Smooth muscle cell (in vitro differentiated cells): Measurements from ENCODE around the gene TBC1D2. TPM values are rescaled to one million over a fixed set of nuclear protein-coding genes. Genes with fewer than 3 reads are reported as not detected.
A peak's percentile ranks its signal among the peaks of the same experiment; 100 is the strongest.

Source experiments
- DNase-seq: peaks from one replicate; lab custom pipeline; 2025; ENCODE audit not compliant: unreplicated experiment; lab: John Stamatoyannopoulos, UW
- H2AFZ ChIP-seq: fragments of 200-600 bp; sonication (generic); 2 replicates; pipeline ENCODE4 v1.6.0; 2016; ENCODE audit warnings: antibody characterized with exemption, low read depth, mild to moderate bottlenecking
- H3F3A ChIP-seq: fragments of 200-600 bp; sonication (generic); 2 replicates; pipeline ENCODE4 v1.6.0; 2017; ENCODE audit warnings: antibody characterized with exemption, low read depth
- H3K27ac ChIP-seq: fragments of 200-600 bp; sonication (generic); 2 replicates; pipeline ENCODE4 v1.5.1; 2016; ENCODE audit warnings: low read depth, mild to moderate bottlenecking
- H3K27me3 ChIP-seq: fragments of 200-600 bp; sonication (generic); 2 replicates; pipeline ENCODE4 v1.6.1; 2016; ENCODE audit warnings: low read depth, mild to moderate bottlenecking
- H3K36me3 ChIP-seq: fragments of 200-600 bp; sonication (generic); 2 replicates; pipeline ENCODE4 v1.5.1; 2016; ENCODE audit warnings: low read depth
- H3K4me1 ChIP-seq: fragments of 200-600 bp; sonication (generic); 2 replicates; pipeline ENCODE4 v1.5.1; 2016; ENCODE audit warnings: low read depth
- H3K4me2 ChIP-seq: fragments of 200-600 bp; sonication (generic); 2 replicates; pipeline ENCODE4 v1.6.0; 2016; ENCODE audit warnings: mild to moderate bottlenecking
- H3K4me3 ChIP-seq: fragments of 200-600 bp; sonication (generic); 2 replicates; pipeline ENCODE4 v1.5.1; 2016; ENCODE audit warnings: mild to moderate bottlenecking
- H3K79me2 ChIP-seq: fragments of 200-600 bp; sonication (generic); 2 replicates; pipeline ENCODE4 v1.6.0; 2016; ENCODE audit warnings: low read depth, mild to moderate bottlenecking
- H3K9ac ChIP-seq: fragments of 200-600 bp; sonication (generic); 2 replicates; pipeline ENCODE4 v1.6.0; 2016; ENCODE audit warnings: low read depth
- H3K9me3 ChIP-seq: fragments of 200-600 bp; sonication (generic); replicated peaks from 2 replicates; pipeline ENCODE4 v1.5.1; 2016; ENCODE audit warnings: low read depth
- H4K20me1 ChIP-seq: fragments of 200-600 bp; sonication (generic); 2 replicates; pipeline ENCODE4 v1.6.0; 2016; ENCODE audit warnings: low read depth
- CTCF ChIP-seq: fragments of 200-600 bp; sonication (generic); IDR thresholded peaks from 2 replicates; pipeline ENCODE4 v1.5.1; 2017; ENCODE audit warnings: borderline replicate concordance, mild to moderate bottlenecking, antibody characterized with exemption; ENCODE audit not compliant: insufficient read depth, poor library complexity, severe bottlenecking
- WGBS: methylation state at CpG from one replicate; pipeline ENCODE4 v1.1.7; 2016; ENCODE audit warnings: low lambda C conversion rate; 5-methylcytosine and 5-hydroxymethylcytosine counted together
- polyA plus RNA-seq: library from polyadenylated mRNA; unstranded; fragments of >200 nt; fragmentation: Nextera tagmentation; extraction: Ambion mirVana; gene quantifications from 2 replicates; pipeline ENCODE4 v1.2.1, GENCODE V29; 2016
- total RNA-seq: library from RNA; depleted of rRNA; stranded (reverse); fragments of >200 nt; gene quantifications from 2 replicates; pipeline ENCODE4 v1.2.3, GENCODE V29; 2014

The TBC1D2 gene
- total and polyA plus RNA-seq, 2 experiments from 2014 or later: 7.7 to 8.6 TPM

- Histone ChIP-seq H3K9ac (peak overlapping the region; percentile 68), H3K9me3 (no peaks in the 10 kb centered on the region), H3K27me3 (no peaks in the 10 kb centered on the region), H3K4me3 (no peak overlapping the region), H3K36me3 (no peaks in the 10 kb centered on the region), H2AFZ (peak overlapping the region; percentile 15), H3F3A (no peaks in the 10 kb centered on the region), H3K27ac (peak overlapping the region; percentile 95), H4K20me1 (no peaks in the 10 kb centered on the region), H3K4me1 (peaks cover 6% of the 10 kb centered on the region), H3K4me2 (peak overlapping the region; percentile 69), H3K79me2 (peaks cover 4% of the 10 kb centered on the region)
- no peak for DNase-seq
- no peak for TF ChIP-seq CTCF
- 87% methylated on average over 8 of the region's 8 CpGs for WGBS
These were observed 7.4 kb downstream of the TBC1D2 start for GRCh38 chr9:98247831-98248657.

GRCh38 chr9:98242426-98242825, 13.0 kb downstream of the TBC1D2 start:
- H3K4me1 ChIP-seq: peaks cover 6% of the 10 kb centered on the region
- no peak overlapping the region for H3K27ac ChIP-seq
- no peaks in the 10 kb centered on the region for H3K9me3 ChIP-seq
- DNase-seq: no peak
- H4K20me1 ChIP-seq: no peaks in the 10 kb centered on the region
- WGBS: 92% methylated on average over 3 of the region's 3 CpGs
- H3F3A ChIP-seq: no peaks in the 10 kb centered on the region
- no peak overlapping the region for H3K4me3 ChIP-seq
- H3K79me2 ChIP-seq: no peaks in the 10 kb centered on the region
- H3K9ac ChIP-seq: no peak overlapping the region
- H3K4me2 ChIP-seq: no peak overlapping the region
- H2AFZ ChIP-seq: no peak overlapping the region
- no peaks in the 10 kb centered on the region for H3K36me3 ChIP-seq
- no peak for TF ChIP-seq CTCF
- no peaks in the 10 kb centered on the region for H3K27me3 ChIP-seq

GRCh38 chr9:98241357-98242300, 13.8 kb downstream of the TBC1D2 start:
- Histone ChIP-seq H3K9me3 (no peaks in the 10 kb centered on the region), H3K36me3 (no peaks in the 10 kb centered on the region), H4K20me1 (no peaks in the 10 kb centered on the region), H2AFZ (no peak overlapping the region), H3F3A (no peaks in the 10 kb centered on the region), H3K27ac (no peak overlapping the region), H3K79me2 (no peaks in the 10 kb centered on the region), H3K4me3 (no peak overlapping the region), H3K9ac (no peak overlapping the region), H3K27me3 (no peaks in the 10 kb centered on the region), H3K4me1 (peaks cover 6% of the 10 kb centered on the region), H3K4me2 (no peak overlapping the region)
- TF ChIP-seq CTCF: no peak
- 90% methylated on average over 8 of the region's 8 CpGs for WGBS
- no peak for DNase-seq
